ENCODE data around the gene CSF1. TPM values are rescaled to one million over a fixed set of nuclear protein-coding genes. Genes with fewer than 3 reads are reported as not detected.
A peak's percentile ranks its signal among the peaks of the same experiment; 100 is the strongest.

The CSF1 gene
- total and polyA plus RNA-seq, 2 of the 13 experiments (the other 11 are each of a cell fraction or from before 2014, with no cell fraction given), result 4.6 to 13.3 TPM

DNA sequence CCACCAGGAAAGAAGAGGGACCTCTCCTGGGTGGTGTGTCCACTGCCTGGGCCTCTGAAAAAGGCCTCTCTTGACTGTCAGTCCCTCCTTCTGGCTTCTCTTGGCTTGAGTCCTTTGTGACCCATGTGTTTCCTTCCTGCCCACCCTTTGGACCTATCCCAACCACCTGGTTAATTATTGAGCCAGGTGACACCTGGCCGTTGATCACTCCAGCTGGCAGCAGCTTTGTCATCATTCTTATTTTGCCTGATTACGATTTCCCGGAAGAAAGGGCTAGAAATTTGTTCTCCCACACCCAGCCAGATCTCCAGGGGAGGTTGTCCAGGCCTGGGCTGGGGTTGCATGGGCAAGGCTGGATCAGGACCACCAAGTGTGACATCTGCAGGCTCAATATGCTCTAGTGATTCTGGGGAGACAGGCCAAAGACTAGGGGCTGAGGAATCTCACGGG, 24.8 kb downstream of the CSF1 start (continued):
- TF ChIP-seq, protein P1, sequence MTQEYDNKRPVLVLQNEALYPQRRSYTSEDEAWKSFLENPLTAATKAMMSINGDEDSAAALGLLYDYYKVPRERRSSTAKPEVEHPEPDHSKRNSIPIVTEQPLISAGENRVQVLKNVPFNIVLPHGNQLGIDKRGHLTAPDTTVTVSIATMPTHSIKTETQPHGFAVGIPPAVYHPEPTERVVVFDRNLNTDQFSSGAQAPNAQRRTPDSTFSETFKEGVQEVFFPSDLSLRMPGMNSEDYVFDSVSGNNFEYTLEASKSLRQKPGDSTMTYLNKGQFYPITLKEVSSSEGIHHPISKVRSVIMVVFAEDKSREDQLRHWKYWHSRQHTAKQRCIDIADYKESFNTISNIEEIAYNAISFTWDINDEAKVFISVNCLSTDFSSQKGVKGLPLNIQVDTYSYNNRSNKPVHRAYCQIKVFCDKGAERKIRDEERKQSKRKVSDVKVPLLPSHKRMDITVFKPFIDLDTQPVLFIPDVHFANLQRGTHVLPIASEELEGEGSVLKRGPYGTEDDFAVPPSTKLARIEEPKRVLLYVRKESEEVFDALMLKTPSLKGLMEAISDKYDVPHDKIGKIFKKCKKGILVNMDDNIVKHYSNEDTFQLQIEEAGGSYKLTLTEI (CRISPR knock-in tag; conservative IDR thresholded peaks at IDR 0.05), result no peak
- TF ChIP-seq, protein P2, sequence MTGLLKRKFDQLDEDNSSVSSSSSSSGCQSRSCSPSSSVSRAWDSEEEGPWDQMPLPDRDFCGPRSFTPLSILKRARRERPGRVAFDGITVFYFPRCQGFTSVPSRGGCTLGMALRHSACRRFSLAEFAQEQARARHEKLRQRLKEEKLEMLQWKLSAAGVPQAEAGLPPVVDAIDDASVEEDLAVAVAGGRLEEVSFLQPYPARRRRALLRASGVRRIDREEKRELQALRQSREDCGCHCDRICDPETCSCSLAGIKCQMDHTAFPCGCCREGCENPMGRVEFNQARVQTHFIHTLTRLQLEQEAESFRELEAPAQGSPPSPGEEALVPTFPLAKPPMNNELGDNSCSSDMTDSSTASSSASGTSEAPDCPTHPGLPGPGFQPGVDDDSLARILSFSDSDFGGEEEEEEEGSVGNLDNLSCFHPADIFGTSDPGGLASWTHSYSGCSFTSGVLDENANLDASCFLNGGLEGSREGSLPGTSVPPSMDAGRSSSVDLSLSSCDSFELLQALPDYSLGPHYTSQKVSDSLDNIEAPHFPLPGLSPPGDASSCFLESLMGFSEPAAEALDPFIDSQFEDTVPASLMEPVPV (CRISPR knock-in tag; IDR thresholded peaks at IDR 0.05), result no peak
- TF ChIP-seq, protein P3, sequence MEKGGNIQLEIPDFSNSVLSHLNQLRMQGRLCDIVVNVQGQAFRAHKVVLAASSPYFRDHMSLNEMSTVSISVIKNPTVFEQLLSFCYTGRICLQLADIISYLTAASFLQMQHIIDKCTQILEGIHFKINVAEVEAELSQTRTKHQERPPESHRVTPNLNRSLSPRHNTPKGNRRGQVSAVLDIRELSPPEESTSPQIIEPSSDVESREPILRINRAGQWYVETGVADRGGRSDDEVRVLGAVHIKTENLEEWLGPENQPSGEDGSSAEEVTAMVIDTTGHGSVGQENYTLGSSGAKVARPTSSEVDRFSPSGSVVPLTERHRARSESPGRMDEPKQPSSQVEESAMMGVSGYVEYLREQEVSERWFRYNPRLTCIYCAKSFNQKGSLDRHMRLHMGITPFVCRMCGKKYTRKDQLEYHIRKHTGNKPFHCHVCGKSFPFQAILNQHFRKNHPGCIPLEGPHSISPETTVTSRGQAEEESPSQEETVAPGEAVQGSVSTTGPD (CRISPR knock-in tag; IDR thresholded peaks at IDR 0.05), result no peak
- TF ChIP-seq TOE1 (CRISPR knock-in tag; IDR thresholded peaks at IDR 0.05) (no peak), ZNF207 (IDR thresholded peaks at IDR 0.05; ENCODE audit: borderline replicate concordance) (no peak), HOXD1 (CRISPR knock-in tag; IDR thresholded peaks at IDR 0.05) (no peak), MAF1 (CRISPR knock-in tag; IDR thresholded peaks at IDR 0.05; ENCODE audit: borderline replicate concordance) (no peak), ZNF747 (CRISPR knock-in tag; IDR thresholded peaks at IDR 0.05; ENCODE audit: borderline replicate concordance) (no peak), SP140L (CRISPR knock-in tag; IDR thresholded peaks at IDR 0.05; ENCODE audit: borderline replicate concordance) (no peak), ZNF17 (CRISPR knock-in tag; IDR thresholded peaks at IDR 0.05) (no peak), AGO2 (optimal IDR thresholded peaks at IDR 0.05; ENCODE audit: low read depth, low read length) (no peak)
- TF ChIP-seq, protein P4, sequence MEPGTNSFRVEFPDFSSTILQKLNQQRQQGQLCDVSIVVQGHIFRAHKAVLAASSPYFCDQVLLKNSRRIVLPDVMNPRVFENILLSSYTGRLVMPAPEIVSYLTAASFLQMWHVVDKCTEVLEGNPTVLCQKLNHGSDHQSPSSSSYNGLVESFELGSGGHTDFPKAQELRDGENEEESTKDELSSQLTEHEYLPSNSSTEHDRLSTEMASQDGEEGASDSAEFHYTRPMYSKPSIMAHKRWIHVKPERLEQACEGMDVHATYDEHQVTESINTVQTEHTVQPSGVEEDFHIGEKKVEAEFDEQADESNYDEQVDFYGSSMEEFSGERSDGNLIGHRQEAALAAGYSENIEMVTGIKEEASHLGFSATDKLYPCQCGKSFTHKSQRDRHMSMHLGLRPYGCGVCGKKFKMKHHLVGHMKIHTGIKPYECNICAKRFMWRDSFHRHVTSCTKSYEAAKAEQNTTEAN (CRISPR knock-in tag; conservative IDR thresholded peaks at IDR 0.05), result no peak
- TF ChIP-seq, protein P5, sequence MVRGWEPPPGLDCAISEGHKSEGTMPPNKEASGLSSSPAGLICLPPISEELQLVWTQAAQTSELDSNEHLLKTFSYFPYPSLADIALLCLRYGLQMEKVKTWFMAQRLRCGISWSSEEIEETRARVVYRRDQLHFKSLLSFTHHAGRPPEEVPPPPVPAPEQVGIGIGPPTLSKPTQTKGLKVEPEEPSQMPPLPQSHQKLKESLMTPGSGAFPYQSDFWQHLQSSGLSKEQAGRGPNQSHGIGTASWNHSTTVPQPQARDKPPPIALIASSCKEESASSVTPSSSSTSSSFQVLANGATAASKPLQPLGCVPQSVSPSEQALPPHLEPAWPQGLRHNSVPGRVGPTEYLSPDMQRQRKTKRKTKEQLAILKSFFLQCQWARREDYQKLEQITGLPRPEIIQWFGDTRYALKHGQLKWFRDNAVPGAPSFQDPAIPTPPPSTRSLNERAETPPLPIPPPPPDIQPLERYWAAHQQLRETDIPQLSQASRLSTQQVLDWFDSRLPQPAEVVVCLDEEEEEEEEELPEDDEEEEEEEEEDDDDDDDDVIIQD (CRISPR knock-in tag; IDR thresholded peaks at IDR 0.05; ENCODE audit: low read depth), result 0 out of 2 replicates have a peak, but pooled peaks have one; percentile 68
- TF ChIP-seq, protein P6, sequence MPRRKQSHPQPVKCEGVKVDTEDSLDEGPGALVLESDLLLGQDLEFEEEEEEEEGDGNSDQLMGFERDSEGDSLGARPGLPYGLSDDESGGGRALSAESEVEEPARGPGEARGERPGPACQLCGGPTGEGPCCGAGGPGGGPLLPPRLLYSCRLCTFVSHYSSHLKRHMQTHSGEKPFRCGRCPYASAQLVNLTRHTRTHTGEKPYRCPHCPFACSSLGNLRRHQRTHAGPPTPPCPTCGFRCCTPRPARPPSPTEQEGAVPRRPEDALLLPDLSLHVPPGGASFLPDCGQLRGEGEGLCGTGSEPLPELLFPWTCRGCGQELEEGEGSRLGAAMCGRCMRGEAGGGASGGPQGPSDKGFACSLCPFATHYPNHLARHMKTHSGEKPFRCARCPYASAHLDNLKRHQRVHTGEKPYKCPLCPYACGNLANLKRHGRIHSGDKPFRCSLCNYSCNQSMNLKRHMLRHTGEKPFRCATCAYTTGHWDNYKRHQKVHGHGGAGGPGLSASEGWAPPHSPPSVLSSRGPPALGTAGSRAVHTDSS (CRISPR knock-in tag; conservative IDR thresholded peaks at IDR 0.05), result no peak
- TF ChIP-seq, protein P7, sequence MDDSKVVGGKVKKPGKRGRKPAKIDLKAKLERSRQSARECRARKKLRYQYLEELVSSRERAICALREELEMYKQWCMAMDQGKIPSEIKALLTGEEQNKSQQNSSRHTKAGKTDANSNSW (CRISPR knock-in tag; IDR thresholded peaks at IDR 0.05; ENCODE audit: borderline replicate concordance), result no peak
- TF ChIP-seq, protein P8, sequence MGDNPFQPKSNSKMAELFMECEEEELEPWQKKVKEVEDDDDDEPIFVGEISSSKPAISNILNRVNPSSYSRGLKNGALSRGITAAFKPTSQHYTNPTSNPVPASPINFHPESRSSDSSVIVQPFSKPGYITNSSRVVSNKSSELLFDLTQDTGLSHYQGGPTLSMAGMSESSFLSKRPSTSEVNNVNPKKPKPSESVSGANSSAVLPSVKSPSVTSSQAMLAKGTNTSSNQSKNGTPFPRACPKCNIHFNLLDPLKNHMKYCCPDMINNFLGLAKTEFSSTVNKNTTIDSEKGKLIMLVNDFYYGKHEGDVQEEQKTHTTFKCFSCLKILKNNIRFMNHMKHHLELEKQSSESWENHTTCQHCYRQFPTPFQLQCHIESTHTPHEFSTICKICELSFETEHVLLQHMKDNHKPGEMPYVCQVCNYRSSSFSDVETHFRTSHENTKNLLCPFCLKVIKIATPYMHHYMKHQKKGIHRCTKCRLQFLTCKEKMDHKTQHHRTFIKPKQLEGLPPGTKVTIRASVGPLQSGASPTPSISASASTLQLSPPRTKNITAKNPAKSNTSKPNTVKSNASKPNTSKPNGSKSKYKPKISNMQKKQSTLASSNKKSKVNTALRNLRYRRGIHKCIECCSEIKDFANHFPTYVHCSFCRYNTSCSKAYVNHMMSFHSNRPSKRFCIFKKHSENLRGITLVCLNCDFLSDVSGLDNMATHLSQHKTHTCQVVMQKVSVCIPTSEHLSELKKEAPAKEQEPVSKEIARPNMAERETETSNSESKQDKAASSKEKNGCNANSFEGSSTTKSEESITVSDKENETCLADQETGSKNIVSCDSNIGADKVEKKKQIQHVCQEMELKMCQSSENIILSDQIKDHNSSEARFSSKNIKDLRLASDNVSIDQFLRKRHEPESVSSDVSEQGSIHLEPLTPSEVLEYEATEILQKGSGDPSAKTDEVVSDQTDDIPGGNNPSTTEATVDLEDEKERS (CRISPR knock-in tag; IDR thresholded peaks at IDR 0.05), result 0 out of 2 replicates have a peak, but pooled peaks have one; percentile 65

Measured in HepG2 (cell line).